Activated T-cell treated with anti-CD3 and anti-CD28 coated beads, Interleukin-2, amount 50 U/mL, for 4 hours (primary cell): ENCODE measurements around the gene TM9SF4. TPM values are rescaled to one million over a fixed set of nuclear protein-coding genes. Genes with fewer than 3 reads are reported as not detected.

Experiments
- ATAC-seq, 2 donors: fragments of 200-7000 bp; cut with Tn5 transposase; one replicate each; pipeline ENCODE4 v1.10.0; 2021
- DNase-seq: peaks from one replicate; pipeline ENCODE4 v3.0.0-alpha.2; 2020
- H3K27me3 Mint-ChIP-seq: one replicate; pipeline ENCODE4 v1.8.0; 2021; ENCODE audit warnings: low read depth, mixed read lengths
- H3K36me3 Mint-ChIP-seq: one replicate; pipeline ENCODE4 v1.8.0; 2022; ENCODE audit warnings: mixed read lengths; ENCODE audit not compliant: insufficient read depth
- H3K4me1 Mint-ChIP-seq: one replicate; pipeline ENCODE4 v1.8.0; 2021; ENCODE audit warnings: low read depth, mixed read lengths
- H3K4me3 Mint-ChIP-seq: one replicate; pipeline ENCODE4 v1.8.0; 2021; ENCODE audit warnings: mild to moderate bottlenecking, moderate library complexity, mixed read lengths
- H3K9me3 Mint-ChIP-seq: one replicate; pipeline ENCODE4 v1.8.0; 2021; ENCODE audit warnings: mixed read lengths
- total RNA-seq, 3 donors: library from RNA; stranded (reverse); gene quantifications; one replicate each; pipeline ENCODE4 v1.2.1, GENCODE V29; 2021

The TM9SF4 gene, protein sequence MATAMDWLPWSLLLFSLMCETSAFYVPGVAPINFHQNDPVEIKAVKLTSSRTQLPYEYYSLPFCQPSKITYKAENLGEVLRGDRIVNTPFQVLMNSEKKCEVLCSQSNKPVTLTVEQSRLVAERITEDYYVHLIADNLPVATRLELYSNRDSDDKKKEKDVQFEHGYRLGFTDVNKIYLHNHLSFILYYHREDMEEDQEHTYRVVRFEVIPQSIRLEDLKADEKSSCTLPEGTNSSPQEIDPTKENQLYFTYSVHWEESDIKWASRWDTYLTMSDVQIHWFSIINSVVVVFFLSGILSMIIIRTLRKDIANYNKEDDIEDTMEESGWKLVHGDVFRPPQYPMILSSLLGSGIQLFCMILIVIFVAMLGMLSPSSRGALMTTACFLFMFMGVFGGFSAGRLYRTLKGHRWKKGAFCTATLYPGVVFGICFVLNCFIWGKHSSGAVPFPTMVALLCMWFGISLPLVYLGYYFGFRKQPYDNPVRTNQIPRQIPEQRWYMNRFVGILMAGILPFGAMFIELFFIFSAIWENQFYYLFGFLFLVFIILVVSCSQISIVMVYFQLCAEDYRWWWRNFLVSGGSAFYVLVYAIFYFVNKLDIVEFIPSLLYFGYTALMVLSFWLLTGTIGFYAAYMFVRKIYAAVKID
- total RNA-seq: 10 to 100 TPM; 43.5 to 48.6 (median 44.4) TPM

GRCh38 chr20:32109392-32110172 is at the start of gene TM9SF4:
Gene TM9SF4, plus strand, starts transcription at chr20:32109714. Its CDS starts 27 bp downstream, at chr20:32109741.
- Mint-ChIP-seq H3K4me1 (peaks cover 34% of the 10 kb centered on the region), H3K36me3 (peaks cover 8% of the 10 kb centered on the region), H3K4me3 (peak within 1 kb of the TSS; percentile 96), H3K9me3 (no peaks in the 10 kb centered on the region), H3K27me3 (no peaks in the 10 kb centered on the region)
- DNase-seq: peak; percentile 84
- ATAC-seq: peak; percentile 83 to 89

DNA sequence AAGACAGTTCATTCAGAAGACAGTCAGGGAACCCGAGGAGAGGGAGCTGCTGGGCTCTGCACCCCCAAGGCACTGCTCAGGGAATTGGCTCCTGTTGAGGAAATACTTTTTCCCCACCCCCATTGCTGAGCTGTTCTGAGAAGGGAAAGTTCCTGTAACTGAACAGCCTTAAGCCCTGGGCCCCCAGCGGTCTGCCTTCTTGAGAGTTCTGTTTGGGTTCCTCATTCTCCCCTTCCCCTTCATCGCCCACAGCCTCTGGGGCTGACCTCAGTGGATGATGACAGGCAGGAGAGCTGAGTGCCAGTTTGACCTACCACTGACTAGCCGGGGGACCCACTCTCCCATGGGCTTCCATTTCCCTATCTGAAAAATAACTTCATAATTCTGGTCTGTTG is 46.7 kb upstream of the TM9SF4 start:
- no peaks in the 10 kb centered on the region for H3K4me1 Mint-ChIP-seq
- ATAC-seq (no peak), DNase-seq (no peak)
- no peaks in the 10 kb centered on the region for H3K36me3 Mint-ChIP-seq
- no peak overlapping the region for H3K4me3 Mint-ChIP-seq
- H3K27me3 Mint-ChIP-seq: peaks cover 33% of the 10 kb centered on the region
- H3K9me3 Mint-ChIP-seq: no peaks in the 10 kb centered on the region

DNA sequence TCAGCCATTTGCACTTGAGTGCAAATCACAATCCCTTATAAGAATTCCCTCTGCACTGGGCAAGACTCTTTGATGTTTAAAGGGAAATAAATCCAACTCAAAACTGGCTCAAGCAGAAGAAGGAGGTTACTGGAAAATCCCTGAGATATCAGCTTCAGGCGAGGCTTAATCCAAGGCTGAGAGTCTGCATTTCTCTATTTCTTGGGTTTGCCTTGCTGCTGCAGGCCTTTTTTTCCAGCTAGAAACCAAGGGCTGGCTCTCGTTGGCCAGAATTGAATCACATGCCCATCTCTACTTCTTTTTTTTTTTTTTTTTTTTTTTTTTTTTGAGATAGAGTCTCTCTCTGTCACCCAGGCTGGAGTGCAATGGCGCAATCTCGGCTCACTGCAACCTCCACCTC is 45.8 kb upstream of the TM9SF4 start:
- Mint-ChIP-seq H3K4me1 (no peaks in the 10 kb centered on the region), H3K36me3 (no peaks in the 10 kb centered on the region), H3K4me3 (no peak overlapping the region), H3K9me3 (no peaks in the 10 kb centered on the region), H3K27me3 (peaks cover 26% of the 10 kb centered on the region)
- ATAC-seq (no peak), DNase-seq (no peak)

GRCh38 chr20:32064667-32065066 is 44.8 kb upstream of the TM9SF4 start:
- Mint-ChIP-seq H3K9me3 (no peaks in the 10 kb centered on the region), H3K4me1 (no peaks in the 10 kb centered on the region), H3K27me3 (peaks cover 21% of the 10 kb centered on the region), H3K4me3 (no peak overlapping the region), H3K36me3 (no peaks in the 10 kb centered on the region)
- no peak for DNase-seq
- no peak for ATAC-seq

DNA sequence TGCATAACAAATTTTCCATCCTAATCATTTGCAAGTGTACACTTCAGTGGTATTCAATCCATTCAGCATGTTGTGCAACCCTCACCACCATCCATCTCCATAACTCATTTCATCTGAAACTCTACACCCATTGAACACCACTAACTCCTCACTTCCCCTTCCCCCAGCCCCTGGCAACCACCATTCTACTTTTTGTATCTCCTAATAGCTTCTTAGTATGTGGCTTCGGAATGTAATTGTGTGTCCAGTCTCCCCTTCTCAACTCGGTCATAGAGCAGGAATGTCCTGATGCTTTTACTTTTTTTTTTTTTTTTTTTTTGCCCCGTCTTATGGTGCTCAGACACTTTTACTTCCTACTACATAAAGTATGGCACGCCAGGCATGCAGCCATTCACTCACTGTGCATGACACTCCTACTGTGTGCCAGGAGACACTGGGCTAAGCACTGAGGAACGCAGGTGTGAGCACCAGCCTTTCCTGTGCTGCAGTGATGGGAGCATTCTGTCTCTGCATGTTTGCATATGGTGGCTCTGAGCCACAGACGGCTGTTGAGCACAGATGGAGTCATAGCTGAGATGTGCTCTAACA is 42.2 kb upstream of the TM9SF4 start:
- DNase-seq: no peak
- H3K27me3 Mint-ChIP-seq: peaks cover 6% of the 10 kb centered on the region
- H3K4me3 Mint-ChIP-seq: no peak overlapping the region
- no peaks in the 10 kb centered on the region for H3K36me3 Mint-ChIP-seq
- ATAC-seq: no peak
- no peaks in the 10 kb centered on the region for H3K9me3 Mint-ChIP-seq
- H3K4me1 Mint-ChIP-seq: no peaks in the 10 kb centered on the region

- no peak overlapping the region for H3K4me3 Mint-ChIP-seq
- peaks cover 5% of the 10 kb centered on the region for H3K27me3 Mint-ChIP-seq
- no peaks in the 10 kb centered on the region for H3K4me1 Mint-ChIP-seq
- H3K9me3 Mint-ChIP-seq: no peaks in the 10 kb centered on the region
- ATAC-seq (no peak), DNase-seq (no peak)
- H3K36me3 Mint-ChIP-seq: no peaks in the 10 kb centered on the region
Observed at GRCh38 chr20:32068174-32068573, 41.3 kb upstream of the TM9SF4 start.

GRCh38 chr20:32069711-32070110 is 39.8 kb upstream of the TM9SF4 start:
- H3K4me3 Mint-ChIP-seq: no peak overlapping the region
- DNase-seq: no peak
- H3K9me3 Mint-ChIP-seq: no peaks in the 10 kb centered on the region
- peaks cover 4% of the 10 kb centered on the region for H3K27me3 Mint-ChIP-seq
- no peak for ATAC-seq
- H3K4me1 Mint-ChIP-seq: no peaks in the 10 kb centered on the region
- no peaks in the 10 kb centered on the region for H3K36me3 Mint-ChIP-seq

DNA sequence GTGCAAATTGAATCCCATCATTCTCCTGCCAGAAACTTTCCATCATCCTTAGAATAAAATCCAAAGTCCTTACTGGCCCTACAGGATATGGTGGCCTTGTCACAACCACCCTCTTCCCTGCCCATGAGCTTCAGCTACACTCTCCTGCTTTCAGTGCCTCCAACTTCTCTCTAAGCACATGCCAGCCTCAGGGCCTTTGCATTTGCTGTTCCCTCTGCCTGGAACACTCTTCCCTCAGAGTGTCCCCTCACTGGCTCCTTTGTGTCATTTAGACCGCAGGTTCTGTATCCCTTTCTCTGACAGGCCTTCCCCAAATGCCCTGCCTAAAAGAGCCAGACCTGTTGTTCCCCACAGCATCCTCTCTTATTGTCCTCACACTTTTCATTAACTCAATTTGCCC is 39.2 kb upstream of the TM9SF4 start:
- H3K4me1 Mint-ChIP-seq: no peaks in the 10 kb centered on the region
- H3K9me3 Mint-ChIP-seq: no peaks in the 10 kb centered on the region
- DNase-seq: no peak
- ATAC-seq: no peak
- H3K36me3 Mint-ChIP-seq: no peaks in the 10 kb centered on the region
- no peak overlapping the region for H3K4me3 Mint-ChIP-seq
- peaks cover 4% of the 10 kb centered on the region for H3K27me3 Mint-ChIP-seq

GRCh38 chr20:32070690-32071213 is 38.8 kb upstream of the TM9SF4 start:
- ATAC-seq: no peak
- H3K27me3 Mint-ChIP-seq: peaks cover 2% of the 10 kb centered on the region
- no peak overlapping the region for H3K4me3 Mint-ChIP-seq
- H3K36me3 Mint-ChIP-seq: no peaks in the 10 kb centered on the region
- H3K9me3 Mint-ChIP-seq: no peaks in the 10 kb centered on the region
- DNase-seq: no peak
- H3K4me1 Mint-ChIP-seq: no peaks in the 10 kb centered on the region

DNA sequence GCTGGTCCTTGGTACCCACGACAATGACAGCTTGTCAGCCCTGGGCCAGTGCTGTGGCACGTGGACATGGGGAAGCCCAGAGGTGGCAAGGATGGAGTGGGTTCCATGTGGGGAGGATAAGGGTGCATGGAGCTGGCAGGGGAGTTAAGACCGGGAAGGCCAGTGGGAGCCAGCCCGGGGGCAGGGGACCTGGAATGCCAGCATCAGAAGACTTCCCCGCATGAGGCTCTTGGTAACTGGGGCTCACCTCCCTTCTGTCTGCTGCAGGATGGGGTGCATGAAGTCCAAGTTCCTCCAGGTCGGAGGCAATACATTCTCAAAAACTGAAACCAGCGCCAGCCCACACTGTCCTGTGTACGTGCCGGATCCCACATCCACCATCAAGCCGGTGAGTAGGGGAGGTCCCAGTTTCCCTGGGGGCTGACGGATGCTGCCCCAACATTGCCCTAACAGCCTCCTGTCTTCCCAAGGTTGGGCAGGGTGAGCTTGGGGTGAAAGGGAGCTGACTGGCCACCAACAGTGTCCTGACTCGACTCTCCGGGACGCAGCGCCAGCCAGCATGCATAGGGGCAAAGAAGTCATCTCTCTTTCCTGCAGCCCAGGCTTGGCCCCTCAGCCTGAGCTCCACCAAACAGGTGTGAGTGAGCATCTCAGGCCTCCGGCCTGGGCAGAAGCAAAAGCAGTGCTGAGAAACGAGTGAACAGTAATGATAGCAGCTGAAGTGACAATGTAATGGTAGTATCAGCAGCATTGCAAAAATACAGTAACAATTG is 37.9 kb upstream of the TM9SF4 start:
- H3K36me3 Mint-ChIP-seq: no peaks in the 10 kb centered on the region
- no peaks in the 10 kb centered on the region for H3K4me1 Mint-ChIP-seq
- no peaks in the 10 kb centered on the region for H3K9me3 Mint-ChIP-seq
- ATAC-seq (no peak), DNase-seq (no peak)
- peaks cover 6% of the 10 kb centered on the region for H3K27me3 Mint-ChIP-seq
- H3K4me3 Mint-ChIP-seq: no peak overlapping the region

- no peak overlapping the region for H3K4me3 Mint-ChIP-seq
- no peaks in the 10 kb centered on the region for H3K4me1 Mint-ChIP-seq
- no peak for ATAC-seq
- H3K27me3 Mint-ChIP-seq: peaks cover 6% of the 10 kb centered on the region
- H3K36me3 Mint-ChIP-seq: no peaks in the 10 kb centered on the region
- no peak for DNase-seq
- H3K9me3 Mint-ChIP-seq: no peaks in the 10 kb centered on the region
Observed at GRCh38 chr20:32072168-32072750, 37.3 kb upstream of the TM9SF4 start.

- Mint-ChIP-seq H3K4me3 (no peak overlapping the region), H3K9me3 (no peaks in the 10 kb centered on the region), H3K27me3 (peaks cover 12% of the 10 kb centered on the region), H3K4me1 (no peaks in the 10 kb centered on the region), H3K36me3 (no peaks in the 10 kb centered on the region)
- DNase-seq (no peak), ATAC-seq (no peak)
Observed at GRCh38 chr20:32075534-32075933, 34.0 kb upstream of the TM9SF4 start.

- ATAC-seq (no peak), DNase-seq (no peak)
- H3K9me3 Mint-ChIP-seq: no peaks in the 10 kb centered on the region
- H3K36me3 Mint-ChIP-seq: no peaks in the 10 kb centered on the region
- no peak overlapping the region for H3K4me3 Mint-ChIP-seq
- H3K4me1 Mint-ChIP-seq: no peaks in the 10 kb centered on the region
- peaks cover 12% of the 10 kb centered on the region for H3K27me3 Mint-ChIP-seq
Observed at GRCh38 chr20:32077190-32077589, 32.3 kb upstream of the TM9SF4 start.
